AG10803 (cell line): ENCODE results near the gene SMOC1.

Source experiments
- DNase-seq: peaks from one replicate; pipeline ENCODE4 v3.0.0; 2010; ENCODE audit warnings: low read depth
- H3K4me3 ChIP-seq: 2 replicates; pipeline ENCODE4 v1.5.1; 2011; ENCODE audit warnings: mild to moderate bottlenecking, low read length, control low read depth
- CTCF ChIP-seq: conservative IDR thresholded peaks from 2 replicates; pipeline ENCODE4 v1.5.1; 2011; ENCODE audit warnings: mild to moderate bottlenecking, low read length, control low read depth, inconsistent platforms

Gene SMOC1

DNA sequence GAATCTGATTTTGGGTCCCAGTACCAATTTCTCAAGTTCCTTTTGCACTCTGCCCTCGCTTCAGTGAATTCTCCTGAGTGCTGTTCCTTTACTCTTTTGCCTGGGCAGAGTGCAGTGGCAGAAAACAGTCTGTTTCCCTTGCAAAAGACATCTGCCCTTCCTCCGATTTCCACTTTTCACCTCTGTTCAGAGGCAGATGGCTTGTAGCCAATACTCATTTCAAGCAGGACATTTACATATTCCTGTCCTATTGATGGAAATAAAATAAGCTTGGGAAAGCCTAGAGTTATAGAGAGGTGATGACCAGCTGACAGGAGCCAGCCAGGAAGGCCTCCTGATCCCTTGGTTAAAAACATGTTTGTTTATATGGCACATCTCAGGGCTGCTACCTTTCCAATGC lies 198.5 kb downstream of the SMOC1 start:
- H3K4me3 ChIP-seq, result no peak overlapping the region
- no peak for DNase-seq
- TF ChIP-seq CTCF, result no peak

DNA sequence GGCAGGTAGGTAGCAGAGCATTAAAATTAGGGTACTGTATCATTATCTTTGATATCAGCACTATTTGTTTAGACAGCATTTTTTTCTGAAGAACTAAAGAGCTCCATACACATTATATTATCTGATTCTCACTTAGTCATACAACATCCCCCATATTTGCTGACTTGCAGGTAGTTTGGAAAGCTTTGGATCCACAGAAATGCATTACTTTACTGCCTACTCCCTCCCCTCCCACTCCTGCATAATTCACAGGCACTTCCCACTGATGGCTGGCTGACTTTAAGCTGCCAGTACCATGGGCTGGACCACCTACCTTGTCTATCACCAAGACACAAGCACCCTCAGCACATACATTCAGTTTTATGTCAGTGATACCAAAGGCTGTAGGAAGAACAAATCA lies 199.1 kb downstream of the SMOC1 start:
- DNase-seq, result no peak
- no peak for TF ChIP-seq CTCF
- no peak overlapping the region for H3K4me3 ChIP-seq

GRCh38 chr14:70080076-70080475 lies 200.9 kb downstream of the SMOC1 start:
- no peak for DNase-seq
- no peak for TF ChIP-seq CTCF
- H3K4me3 ChIP-seq, result no peak overlapping the region
